GM12874 (cell line): ENCODE measurements around the gene HMCN2.

ENCODE experiments used
- TF ChIP-seq, protein P1 (sequence below): IDR thresholded peaks from 2 replicates; pipeline ENCODE4 v1.5.1; 2011; ENCODE audit warnings: low read depth, mild to moderate bottlenecking, control low read depth, low read length, moderate library complexity; ENCODE audit not compliant: insufficient read depth

The HMCN2 gene

GRCh38 chr9:130461731-130462130 is 196.2 kb downstream of the HMCN2 start:
- TF ChIP-seq, protein P1, sequence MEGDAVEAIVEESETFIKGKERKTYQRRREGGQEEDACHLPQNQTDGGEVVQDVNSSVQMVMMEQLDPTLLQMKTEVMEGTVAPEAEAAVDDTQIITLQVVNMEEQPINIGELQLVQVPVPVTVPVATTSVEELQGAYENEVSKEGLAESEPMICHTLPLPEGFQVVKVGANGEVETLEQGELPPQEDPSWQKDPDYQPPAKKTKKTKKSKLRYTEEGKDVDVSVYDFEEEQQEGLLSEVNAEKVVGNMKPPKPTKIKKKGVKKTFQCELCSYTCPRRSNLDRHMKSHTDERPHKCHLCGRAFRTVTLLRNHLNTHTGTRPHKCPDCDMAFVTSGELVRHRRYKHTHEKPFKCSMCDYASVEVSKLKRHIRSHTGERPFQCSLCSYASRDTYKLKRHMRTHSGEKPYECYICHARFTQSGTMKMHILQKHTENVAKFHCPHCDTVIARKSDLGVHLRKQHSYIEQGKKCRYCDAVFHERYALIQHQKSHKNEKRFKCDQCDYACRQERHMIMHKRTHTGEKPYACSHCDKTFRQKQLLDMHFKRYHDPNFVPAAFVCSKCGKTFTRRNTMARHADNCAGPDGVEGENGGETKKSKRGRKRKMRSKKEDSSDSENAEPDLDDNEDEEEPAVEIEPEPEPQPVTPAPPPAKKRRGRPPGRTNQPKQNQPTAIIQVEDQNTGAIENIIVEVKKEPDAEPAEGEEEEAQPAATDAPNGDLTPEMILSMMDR, result no peak

GRCh38 chr9:130462685-130463540 is 197.4 kb downstream of the HMCN2 start:
- TF ChIP-seq, protein P1, result no peak

DNA sequence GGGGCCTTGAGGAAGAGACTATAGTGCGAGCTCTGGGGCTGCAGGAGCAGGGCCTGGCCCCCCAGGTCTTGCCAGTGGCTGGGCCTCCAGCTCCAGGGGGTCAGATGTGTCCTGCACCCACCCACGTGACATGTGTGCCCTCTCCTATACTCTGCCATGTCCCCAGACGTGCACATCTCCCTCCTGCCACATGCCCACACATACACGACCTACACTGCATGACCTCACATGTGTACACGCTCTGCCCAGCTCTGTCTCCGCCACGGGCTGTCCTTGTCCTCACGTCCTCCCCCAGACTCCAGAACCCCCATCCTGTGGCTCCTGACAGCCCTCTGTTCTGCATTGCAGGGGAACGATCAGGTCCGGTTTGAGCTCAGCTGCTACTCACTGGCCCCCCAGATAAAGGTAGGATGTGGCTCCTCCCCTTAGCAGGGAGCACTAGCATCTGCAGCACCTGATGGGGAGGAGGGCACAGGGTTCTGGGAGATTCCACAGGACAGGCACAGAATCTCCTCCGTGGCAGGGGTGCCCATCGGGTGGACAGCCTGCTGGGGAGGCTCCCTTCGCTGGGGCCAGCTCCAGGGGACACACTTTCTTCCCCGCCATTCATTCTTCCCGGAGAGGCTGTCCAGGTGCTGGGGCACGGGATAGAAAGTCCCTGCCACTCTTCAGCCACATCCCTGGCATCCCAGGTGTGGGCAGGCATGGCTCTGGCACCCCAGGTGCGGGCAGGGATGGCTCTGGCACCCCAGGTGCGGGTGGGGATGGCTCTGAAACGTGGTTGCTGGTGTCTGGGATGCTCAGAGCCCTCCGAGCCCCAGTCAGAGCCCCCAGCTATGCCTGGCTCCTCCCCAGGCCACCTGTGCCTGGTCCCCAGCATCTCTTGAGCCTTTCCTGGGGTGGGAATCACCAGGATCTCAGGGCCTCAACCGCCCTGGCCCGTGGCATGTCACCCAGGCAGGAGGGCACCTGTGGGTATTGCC is 198.5 kb downstream of the HMCN2 start:
- TF ChIP-seq, protein P1, result no peak

DNA sequence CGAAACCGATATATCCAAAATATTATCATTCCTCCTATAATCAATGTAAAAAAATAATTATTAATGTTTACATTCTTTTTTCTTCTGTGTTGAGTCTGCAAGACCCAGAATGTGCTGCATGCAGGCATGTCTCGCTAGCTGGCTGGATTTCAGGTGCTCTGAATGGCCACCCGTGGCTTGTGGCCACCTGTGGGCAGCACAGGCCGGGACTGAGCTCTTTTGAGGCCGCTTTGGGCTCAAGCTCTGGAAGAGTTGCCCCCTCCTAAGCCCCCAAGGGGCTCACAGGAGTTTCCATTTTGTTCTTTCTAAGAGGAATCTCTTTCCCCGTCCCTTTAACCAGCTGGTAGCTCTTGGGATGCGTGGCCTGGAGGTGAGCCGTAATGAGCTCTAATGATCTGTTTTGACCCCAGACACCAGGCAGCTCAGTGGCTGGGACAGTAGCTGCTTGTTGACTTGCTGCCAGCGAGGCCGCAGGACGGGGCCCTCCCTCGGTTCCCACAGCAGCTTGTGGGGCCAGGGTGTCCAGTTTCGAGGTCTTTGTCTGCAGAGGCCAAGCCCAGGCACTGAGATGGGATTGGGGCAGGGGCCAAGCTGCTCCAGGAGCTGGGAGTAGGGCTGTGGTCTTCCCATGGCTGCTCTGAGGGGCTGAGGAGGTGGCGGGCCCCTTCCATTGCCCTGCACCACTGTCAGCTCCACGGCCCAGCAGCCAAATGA is 200.0 kb downstream of the HMCN2 start:
- TF ChIP-seq, protein P1, result no peak

- TF ChIP-seq, protein P1, result no peak
These were observed 201.1 kb downstream of the HMCN2 start for GRCh38 chr9:130466537-130467217.

- TF ChIP-seq, protein P1, result no peak
These were observed 201.8 kb downstream of the HMCN2 start for GRCh38 chr9:130467316-130467715.
